ENCODE measurements around the gene SDK1.

SDK1 gene

GRCh38 chr7:4029941-4030340 lies 728.9 kb downstream of the SDK1 start:
- DNase-seq, result no peak

GRCh38 chr7:4030346-4030950 lies 729.4 kb downstream of the SDK1 start:
- no peak for DNase-seq

GRCh38 chr7:4033996-4034395 lies 732.9 kb downstream of the SDK1 start:
- no peak for DNase-seq

- DNase-seq, result no peak
Observed at GRCh38 chr7:4037308-4037707, 736.3 kb downstream of the SDK1 start.

- DNase-seq, result no peak
Observed at GRCh38 chr7:4037877-4038276, 736.8 kb downstream of the SDK1 start.

GRCh38 chr7:4040109-4040928 lies 739.3 kb downstream of the SDK1 start:
- no peak for DNase-seq

- no peak for DNase-seq
Observed at GRCh38 chr7:4042402-4043045, 741.5 kb downstream of the SDK1 start.

GRCh38 chr7:4043988-4044387 lies 742.9 kb downstream of the SDK1 start:
- DNase-seq, result no peak

- DNase-seq, result no peak
Observed at GRCh38 chr7:4045450-4045849, 744.4 kb downstream of the SDK1 start.

- DNase-seq, result no peak
Observed at GRCh38 chr7:4045975-4046374, 744.9 kb downstream of the SDK1 start.

- DNase-seq, result no peak
Observed at GRCh38 chr7:4048336-4048735, 747.3 kb downstream of the SDK1 start.

GRCh38 chr7:4049202-4049601 lies 748.1 kb downstream of the SDK1 start:
- DNase-seq, result no peak

GRCh38 chr7:4050126-4050660 lies 749.1 kb downstream of the SDK1 start:
- no peak for DNase-seq

- no peak for DNase-seq
Observed at GRCh38 chr7:4051696-4052095, 750.6 kb downstream of the SDK1 start.

- DNase-seq, result peak; percentile 88
Observed at GRCh38 chr7:4052130-4052529, 751.1 kb downstream of the SDK1 start.

- no peak for DNase-seq
Observed at GRCh38 chr7:4054158-4054557, 753.1 kb downstream of the SDK1 start.

- no peak for DNase-seq
Observed at GRCh38 chr7:4056552-4057288, 755.7 kb downstream of the SDK1 start.

- no peak for DNase-seq
Observed at GRCh38 chr7:4057289-4057616, 756.2 kb downstream of the SDK1 start.

GRCh38 chr7:4058158-4058557 lies 757.1 kb downstream of the SDK1 start:
- no peak for DNase-seq

- no peak for DNase-seq
Observed at GRCh38 chr7:4065190-4065589, 764.1 kb downstream of the SDK1 start.

GRCh38 chr7:4066206-4066605 lies 765.2 kb downstream of the SDK1 start:
- DNase-seq, result no peak

- no peak for DNase-seq
Observed at GRCh38 chr7:4066626-4067475, 765.8 kb downstream of the SDK1 start.

GRCh38 chr7:4067476-4067760 lies 766.4 kb downstream of the SDK1 start:
- DNase-seq, result no peak

All from right hindlimb (tissue), 1 donor.